H54 (cell line): ENCODE data around the gene RPUSD1.
A peak's percentile ranks its signal among the peaks of the same experiment; 100 is the strongest.

Experiments
- DNase-seq: peaks from one replicate; pipeline ENCODE4 v3.0.0; 2011; ENCODE audit warnings: low spot score, mixed read lengths; ENCODE audit not compliant: insufficient read length
- FAIRE-seq: peaks from 3 replicates; lab custom pipeline; 2011; peaks lifted over from hg19 to GRCh38; lab: Jason Lieb, UNC
- POLR2A ChIP-seq: IDR thresholded peaks from 2 replicates; pipeline ENCODE4 v1.6.1; 2011; ENCODE audit warnings: low read depth, mild to moderate bottlenecking, low read length

Gene RPUSD1

GRCh38 chr16:797686-798085 lies 9.5 kb upstream of the RPUSD1 start:
- DNase-seq (no peak), FAIRE-seq (no peak)
- no peak for TF ChIP-seq POLR2A

GRCh38 chr16:797120-797420 lies 8.9 kb upstream of the RPUSD1 start:
- FAIRE-seq (no peak), DNase-seq (no peak)
- no peak for TF ChIP-seq POLR2A

- TF ChIP-seq POLR2A: no peak
- no peak for DNase-seq
- FAIRE-seq: no peak
These were observed 8.3 kb upstream of the RPUSD1 start for GRCh38 chr16:796296-797119.

DNA sequence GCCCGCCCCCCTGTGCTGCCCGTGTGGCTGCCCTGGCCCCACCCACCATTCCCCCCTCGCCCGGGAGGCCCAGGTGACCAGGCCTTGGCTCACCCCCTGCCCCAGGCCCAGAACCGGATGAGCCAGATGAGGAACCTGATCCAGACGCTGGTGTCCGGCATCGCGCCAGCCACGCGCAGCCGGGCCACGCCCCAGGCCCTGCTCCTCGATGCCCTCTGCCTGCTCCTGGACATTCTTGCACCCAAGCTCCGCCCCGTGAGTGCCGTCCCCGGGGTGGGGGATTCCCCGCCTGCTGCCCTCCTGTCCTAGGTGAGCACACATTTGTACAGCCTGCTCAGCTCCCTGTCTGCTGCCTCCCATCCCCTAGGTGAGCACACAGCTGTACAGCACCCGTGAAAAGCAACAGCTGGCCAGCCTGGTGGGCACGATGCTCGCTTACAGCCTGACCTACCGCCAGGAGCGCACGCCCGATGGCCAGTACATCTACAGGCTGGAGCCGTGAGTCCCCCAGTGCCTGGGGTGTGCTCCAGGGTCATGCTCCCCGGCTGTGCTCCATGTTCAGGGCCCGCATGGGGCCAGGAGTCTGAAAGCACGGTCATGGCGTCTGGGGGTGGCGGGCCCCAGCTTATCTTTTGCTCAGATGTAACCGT lies 7.5 kb upstream of the RPUSD1 start:
- no peak for TF ChIP-seq POLR2A
- no peak for DNase-seq
- no peak for FAIRE-seq

GRCh38 chr16:794853-795466 lies 6.8 kb upstream of the RPUSD1 start:
- FAIRE-seq (no peak), DNase-seq (no peak)
- TF ChIP-seq POLR2A: no peak

GRCh38 chr16:794091-794822 lies 6.1 kb upstream of the RPUSD1 start:
- no peak for TF ChIP-seq POLR2A
- FAIRE-seq (no peak), DNase-seq (no peak)

DNA sequence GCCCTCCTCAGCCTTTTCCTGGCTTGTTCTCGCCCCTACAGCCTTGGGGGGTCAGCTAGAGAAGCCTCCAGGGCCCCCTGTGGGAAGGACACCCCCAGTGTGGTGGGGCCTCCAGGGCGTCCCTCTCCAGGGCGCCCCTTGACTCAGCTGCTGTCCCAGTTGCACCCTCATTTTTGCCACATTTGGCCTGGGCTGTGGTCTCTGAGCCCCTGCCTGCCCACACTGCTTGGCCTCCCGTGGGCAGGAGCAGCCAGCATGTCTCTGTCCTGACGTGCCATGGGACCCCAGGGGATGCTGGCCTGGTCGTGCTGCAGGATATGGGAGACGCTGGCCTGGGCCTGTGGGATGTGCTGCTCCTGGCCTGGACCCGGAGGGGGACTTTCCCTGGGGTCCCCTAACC lies 5.2 kb upstream of the RPUSD1 start:
- FAIRE-seq (no peak), DNase-seq (no peak)
- TF ChIP-seq POLR2A: no peak

DNA sequence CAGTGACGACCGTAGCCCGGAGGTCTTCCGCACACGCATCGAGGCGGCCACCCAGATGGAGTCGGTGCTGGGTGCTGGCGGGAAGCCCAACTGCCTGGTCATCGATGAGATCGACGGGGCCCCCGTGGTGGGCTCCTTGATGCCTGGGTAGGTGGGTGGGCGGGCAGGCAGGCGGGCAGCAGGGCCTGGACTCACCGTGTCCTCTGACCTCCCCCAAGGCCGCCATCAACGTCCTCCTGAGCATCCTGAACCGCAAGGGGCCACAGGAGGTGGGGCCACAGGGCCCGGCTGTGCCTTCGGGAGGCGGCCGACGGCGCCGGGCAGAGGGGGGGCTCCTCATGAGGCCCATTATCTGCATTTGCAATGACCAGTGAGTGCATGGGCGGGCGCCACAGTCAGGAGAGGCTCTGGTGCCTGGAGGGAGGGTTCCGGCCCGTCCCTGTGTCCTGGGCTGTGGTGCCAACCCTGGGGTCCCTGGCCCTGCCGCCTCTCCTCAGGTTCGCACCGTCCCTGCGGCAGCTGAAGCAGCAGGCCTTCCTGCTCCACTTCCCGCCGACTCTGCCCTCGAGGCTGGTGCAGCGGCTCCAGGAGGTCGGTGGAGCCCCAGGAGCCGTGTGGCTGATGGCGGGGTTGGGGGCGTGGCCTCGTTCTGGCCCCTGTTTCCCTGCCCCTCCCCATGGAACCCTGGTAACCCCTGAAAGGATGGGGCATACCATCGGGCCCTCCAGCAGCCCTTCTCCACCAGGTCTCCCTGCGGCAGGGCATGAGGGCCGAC lies 4.2 kb upstream of the RPUSD1 start:
- DNase-seq (no peak), FAIRE-seq (no peak)

DNA sequence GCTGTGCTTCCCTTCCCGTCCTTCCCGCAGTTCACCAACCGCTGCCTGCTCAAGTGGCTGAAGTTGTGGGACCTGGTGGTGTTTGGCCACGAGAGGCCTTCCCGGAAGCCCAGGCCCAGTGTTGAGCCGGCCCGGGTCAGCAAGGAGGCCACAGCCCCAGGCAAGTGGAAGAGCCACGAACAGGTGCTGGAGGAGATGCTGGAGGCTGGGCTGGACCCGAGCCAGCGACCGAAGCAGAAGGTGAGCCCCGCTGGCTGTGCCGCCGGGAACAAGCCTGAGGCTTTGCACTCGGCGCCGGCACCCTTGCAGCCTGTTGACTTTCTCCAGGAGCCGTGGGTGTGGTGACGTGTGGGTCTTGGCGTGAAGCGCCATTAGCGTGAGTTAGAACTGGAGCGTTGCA lies 3.0 kb upstream of the RPUSD1 start:
- DNase-seq: no peak
- no peak for TF ChIP-seq POLR2A
- FAIRE-seq: no peak

More for the DNA sequence above, 4.2 kb upstream of the RPUSD1 start:
- no peak for TF ChIP-seq POLR2A

DNA sequence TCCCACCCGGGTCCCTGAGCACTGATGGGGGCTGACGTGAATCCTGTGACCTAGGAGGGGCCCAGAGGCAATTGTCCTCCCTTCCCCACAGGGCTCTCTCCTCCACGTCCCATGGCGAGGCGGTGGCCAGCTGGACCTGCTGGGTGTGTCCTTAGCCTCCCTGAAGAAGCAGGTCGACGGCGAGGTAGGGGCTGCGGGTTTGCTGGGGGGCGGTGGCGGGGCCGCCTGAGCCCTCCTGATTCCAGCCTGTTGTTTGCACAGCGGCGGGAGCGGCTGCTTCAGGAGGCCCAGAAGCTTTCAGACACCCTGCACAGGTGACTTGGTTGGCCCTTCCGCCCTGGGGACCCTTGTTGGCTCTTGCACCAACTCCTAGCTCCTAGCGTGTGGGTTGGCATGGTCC lies 1.9 kb upstream of the RPUSD1 start:
- no peak for TF ChIP-seq POLR2A
- no peak for FAIRE-seq
- no peak for DNase-seq

DNA sequence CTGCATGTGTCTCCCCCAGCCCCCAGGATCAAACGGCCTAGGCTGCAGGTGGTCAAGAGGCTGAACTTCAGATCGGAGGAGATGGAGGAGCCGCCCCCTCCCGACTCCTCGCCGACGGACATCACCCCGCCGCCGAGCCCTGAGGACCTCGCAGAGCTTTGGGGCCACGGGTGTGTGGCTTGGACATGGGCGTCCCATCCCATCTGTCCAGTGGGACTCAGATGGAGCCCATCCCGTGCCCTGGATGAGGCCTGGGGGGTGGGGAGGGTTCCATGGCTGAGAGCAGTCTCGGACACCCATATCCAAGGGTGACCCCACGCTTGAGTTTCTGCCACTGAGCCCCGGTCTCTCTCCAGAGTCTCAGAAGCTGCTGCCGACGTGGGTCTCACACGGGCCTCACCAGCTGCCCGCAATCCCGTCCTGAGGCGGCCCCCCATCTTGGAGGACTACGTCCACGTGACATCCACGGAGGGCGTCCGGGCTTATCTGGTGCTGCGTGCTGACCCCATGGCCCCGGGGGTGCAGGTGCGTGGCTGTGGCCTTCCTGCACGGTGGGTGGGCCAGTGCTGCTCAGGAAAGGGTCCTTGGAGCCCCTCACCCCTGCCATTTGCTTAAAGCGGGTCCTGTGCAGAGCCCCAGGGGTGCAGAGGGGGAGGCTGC lies 1.1 kb upstream of the RPUSD1 start:
- TF ChIP-seq POLR2A: no peak
- FAIRE-seq: no peak
- no peak for DNase-seq

DNA sequence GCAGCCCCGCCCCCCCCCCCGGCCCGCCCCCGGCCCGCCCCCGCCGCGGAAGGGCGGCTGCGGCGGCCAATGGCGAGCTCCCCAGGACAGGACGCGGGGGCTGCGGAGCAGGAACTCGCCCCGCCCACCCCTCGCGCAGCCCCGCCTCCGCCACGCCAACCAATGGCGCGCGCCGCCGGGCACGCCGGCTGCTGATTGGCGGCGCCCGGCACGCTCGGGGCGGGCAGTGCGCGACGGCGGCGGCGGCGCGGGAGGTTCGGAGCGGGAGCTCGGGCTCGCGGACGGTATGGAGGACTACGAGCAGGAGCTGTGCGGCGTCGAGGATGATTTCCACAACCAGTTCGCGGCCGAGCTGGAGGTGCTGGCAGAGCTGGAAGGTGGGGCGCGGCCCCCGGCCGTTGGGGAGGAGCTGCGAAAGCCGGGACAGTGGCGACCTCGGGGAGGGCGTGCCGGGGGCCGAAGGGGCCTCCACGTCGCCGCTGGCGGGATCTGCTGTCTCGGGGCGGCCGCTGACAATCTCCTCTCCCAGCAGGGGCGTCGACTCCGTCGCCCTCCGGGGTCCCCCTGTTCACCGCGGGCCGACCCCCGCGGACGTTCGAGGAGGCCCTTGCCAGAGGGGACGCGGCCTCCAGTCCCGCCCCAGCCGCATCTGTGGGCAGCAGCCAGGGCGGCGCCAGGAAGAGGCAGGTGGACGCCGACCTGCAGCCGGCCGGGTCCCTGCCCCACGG lies 382 bp upstream of the RPUSD1 start, which contains the start of gene CHTF18:
Gene CHTF18 (plus strand): TSS at position 222 of the 728 bp plus-strand sequence. CDS start 65 bp downstream, at position 287.
- TF ChIP-seq POLR2A: peak; percentile 73
- FAIRE-seq: no peak

More for the DNA sequence above, 382 bp upstream of the RPUSD1 start, which contains the start of gene CHTF18:
- peak; percentile 97 for DNase-seq
